Epithelial cell of proximal tubule (primary cell): ENCODE data around the gene ARHGEF37. TPM values are rescaled to one million over a fixed set of nuclear protein-coding genes. Genes with fewer than 3 reads are reported as not detected.

Experiments
- DNase-seq: peaks from one replicate; pipeline ENCODE4 v3.0.0-alpha.2; 2011; ENCODE audit warnings: low read depth
- H3K4me3 ChIP-seq: 2 replicates; pipeline ENCODE4 v1.5.1; 2011; ENCODE audit warnings: low read depth, mild to moderate bottlenecking, low read length
- CTCF ChIP-seq: conservative IDR thresholded peaks from 2 replicates; pipeline ENCODE4 v1.5.1; 2012; ENCODE audit warnings: low read depth, mild to moderate bottlenecking, low read length
- total RNA-seq: library from RNA; depleted of rRNA; stranded (reverse); fragments of >200 nt; gene quantifications from 2 replicates; pipeline ENCODE4 v1.2.3, GENCODE V29; 2015

The ARHGEF37 gene
- total RNA-seq, 1 donor from 2014 or later = 2.7 TPM

DNA sequence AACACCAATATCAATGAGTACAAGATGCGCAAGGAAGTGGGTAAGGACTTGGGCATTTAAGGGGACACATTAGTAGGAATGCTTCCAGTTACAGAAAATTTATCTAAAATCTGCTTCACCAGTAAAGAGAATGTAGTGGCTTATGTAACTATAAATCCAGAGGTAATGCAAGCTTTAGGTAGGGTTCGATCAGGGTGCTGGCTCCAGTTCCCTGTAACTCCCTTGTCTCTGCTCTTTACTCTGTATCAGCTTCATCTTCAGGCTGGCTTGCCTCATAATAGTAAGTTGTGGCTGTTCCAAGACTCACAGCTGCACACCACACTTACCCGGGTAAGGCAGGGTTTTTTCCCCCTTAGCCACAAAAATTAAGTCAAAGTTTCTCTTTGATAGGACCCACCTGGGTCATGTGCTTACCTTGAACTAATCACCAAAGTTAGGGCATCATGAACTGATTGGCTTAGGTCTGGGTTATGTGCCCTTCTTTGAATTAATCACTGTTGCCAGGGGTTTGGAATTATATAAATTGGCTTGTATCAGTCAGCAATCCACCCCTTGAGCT is 35.5 kb downstream of the ARHGEF37 start:
- no peak overlapping the region for H3K4me3 ChIP-seq
- no peak for DNase-seq
- TF ChIP-seq CTCF = no peak

DNA sequence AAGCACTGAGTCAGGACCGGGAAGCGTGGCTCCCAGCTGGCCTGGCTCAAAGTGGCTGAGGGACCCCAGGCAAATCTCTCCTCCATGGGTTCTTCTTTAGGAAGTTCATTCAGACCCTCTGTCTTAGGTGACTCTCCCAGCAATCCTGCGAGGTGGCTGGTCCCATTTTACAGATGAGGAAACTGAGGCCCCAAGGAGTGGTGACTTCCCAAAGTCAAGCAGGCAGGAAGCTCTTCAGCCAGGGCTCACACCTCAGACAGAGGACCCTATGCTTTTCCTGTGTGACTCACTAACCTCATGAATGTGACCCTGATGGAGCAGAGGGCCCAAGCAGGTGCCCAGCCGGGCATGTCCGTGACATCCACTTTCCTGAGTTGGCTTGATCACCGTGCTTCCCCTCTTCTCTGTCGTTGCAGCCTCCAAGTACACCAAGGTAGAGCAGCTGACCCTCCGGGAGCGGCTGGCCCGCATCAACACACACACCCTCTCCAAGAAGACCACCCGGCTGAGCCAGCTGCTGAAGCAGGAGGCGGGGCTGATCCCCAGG is 36.5 kb downstream of the ARHGEF37 start:
- TF ChIP-seq CTCF = no peak
- H3K4me3 ChIP-seq = no peak overlapping the region
- DNase-seq = no peak

- H3K4me3 ChIP-seq = no peak overlapping the region
- DNase-seq = no peak
- peak; percentile 84 for TF ChIP-seq CTCF
These were observed 37.4 kb downstream of the ARHGEF37 start for GRCh38 chr5:149618581-149619248.

DNA sequence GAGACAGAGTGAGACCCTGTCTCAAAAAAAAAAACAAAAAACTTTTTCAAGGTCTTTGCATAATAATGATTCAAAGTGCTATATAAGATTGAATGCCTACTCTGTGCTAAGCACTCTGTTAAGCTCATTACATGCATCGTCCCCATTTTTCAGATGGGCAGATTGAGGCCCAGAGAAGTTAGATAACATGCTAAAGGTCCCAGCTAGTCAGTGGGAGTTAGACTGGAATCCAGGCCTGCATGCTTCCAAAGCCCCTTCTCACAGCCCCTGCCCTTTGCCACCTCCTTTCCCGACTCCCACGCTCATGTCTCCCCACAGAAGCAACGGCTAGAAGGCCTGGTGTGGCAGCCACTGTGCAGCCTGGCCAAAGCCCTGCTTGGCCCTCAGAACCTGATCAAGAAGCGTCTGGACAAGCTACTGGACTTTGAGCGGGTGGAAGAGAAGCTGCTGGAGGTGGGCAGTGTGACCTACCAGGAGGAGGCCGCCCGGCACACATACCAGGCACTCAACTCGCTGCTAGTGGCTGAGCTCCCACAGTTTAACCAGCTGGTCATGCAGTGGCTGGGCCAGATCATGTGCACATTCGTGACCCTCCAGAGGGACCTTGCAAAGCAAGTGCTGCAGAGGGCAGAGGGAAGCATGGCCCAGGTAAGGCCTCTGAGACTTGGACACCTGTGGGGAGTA is 40.3 kb downstream of the ARHGEF37 start:
- no peak for TF ChIP-seq CTCF
- no peak overlapping the region for H3K4me3 ChIP-seq
- no peak for DNase-seq

DNA sequence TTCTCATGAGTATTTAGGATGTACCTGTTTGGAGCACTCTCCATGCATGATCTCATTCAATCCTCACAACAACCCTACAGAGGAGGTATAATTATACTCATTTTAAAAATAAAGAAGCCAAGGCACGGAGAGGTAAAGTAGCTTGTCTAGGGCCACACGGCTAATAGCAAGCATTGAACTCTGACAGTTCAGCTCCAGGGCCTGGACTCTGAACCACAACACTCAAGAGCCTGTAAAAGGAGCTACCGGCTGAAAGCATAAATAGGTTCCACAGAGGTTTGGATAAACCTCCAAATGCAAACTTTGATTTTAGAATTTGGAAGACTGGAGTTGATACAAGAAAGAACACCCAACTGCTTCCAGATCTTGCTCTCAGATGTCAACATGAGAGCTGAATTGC is 41.2 kb downstream of the ARHGEF37 start:
- no peak for TF ChIP-seq CTCF
- no peak for DNase-seq
- H3K4me3 ChIP-seq = no peak overlapping the region

DNA sequence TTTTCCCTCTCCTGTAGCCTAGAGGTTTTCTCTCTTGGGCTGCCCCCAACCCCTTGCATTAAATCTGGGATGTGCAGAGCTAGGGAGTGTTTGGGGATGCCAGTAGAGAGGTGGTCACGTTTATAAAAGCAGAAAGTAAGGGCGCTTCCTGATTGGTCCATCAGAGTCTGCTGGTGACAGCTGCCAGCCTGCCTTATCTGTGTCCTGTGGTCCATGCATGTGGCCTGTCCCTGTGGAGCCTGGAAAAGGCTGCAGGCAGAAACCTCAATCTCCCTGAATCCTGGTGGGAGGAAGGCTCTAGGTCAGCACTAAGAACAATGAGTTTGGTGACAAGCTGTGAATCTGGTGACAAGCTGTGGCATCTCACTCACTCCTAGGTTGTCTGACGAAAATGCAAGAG is 42.2 kb downstream of the ARHGEF37 start:
- no peak for TF ChIP-seq CTCF
- DNase-seq = no peak
- no peak overlapping the region for H3K4me3 ChIP-seq
